GM10266 (cell line): ENCODE results near the gene CSMD2.
"Not testable (repeated sequence)": the region's sequence is repeated elsewhere in the genome, so short reads cannot be mapped to it uniquely, and the experiment has no call there.

Source experiments
- DNase-seq: peaks from one replicate; pipeline ENCODE4 v3.0.0; 2012; ENCODE audit errors: extremely low spot score
- CTCF ChIP-seq: IDR thresholded peaks from 2 replicates; pipeline ENCODE4 v1.5.1; 2012; ENCODE audit warnings: mild to moderate bottlenecking, low read depth; ENCODE audit not compliant: control insufficient read depth, insufficient read depth; ENCODE audit errors: missing control alignments

The CSMD2 gene

GRCh38 chr1:34029515-34029914, 135.5 kb downstream of the CSMD2 start:
- no peak for DNase-seq
- TF ChIP-seq CTCF, result no peak

- no peak for DNase-seq
- TF ChIP-seq CTCF, result no peak
These were observed 136.5 kb downstream of the CSMD2 start for GRCh38 chr1:34028381-34029055.

- DNase-seq, result no peak
- TF ChIP-seq CTCF, result no peak
These were observed 139.4 kb downstream of the CSMD2 start for GRCh38 chr1:34025675-34026074.

GRCh38 chr1:34024485-34024884, 140.5 kb downstream of the CSMD2 start:
- DNase-seq, result no peak
- TF ChIP-seq CTCF, result no peak

- no peak for DNase-seq
- no peak for TF ChIP-seq CTCF
These were observed 145.1 kb downstream of the CSMD2 start for GRCh38 chr1:34019741-34020552.

GRCh38 chr1:34018285-34018684, 146.7 kb downstream of the CSMD2 start:
- no peak for DNase-seq
- TF ChIP-seq CTCF, result no peak

- not testable (repeated sequence) for DNase-seq
These were observed 148.7 kb downstream of the CSMD2 start for GRCh38 chr1:34016281-34016680.
